GM23338 (cell line): ENCODE results near the gene LPP.

Experiments
- CREB1 ChIP-seq: fragments of 250-450 bp; sonication (Bioruptor Pico); IDR thresholded peaks from 2 replicates; pipeline ENCODE4 v1.5.0; 2020; ENCODE audit warnings: low read depth, mild to moderate bottlenecking, moderate library complexity
- CTCF ChIP-seq, 2 experiments: fragments of 200-600 bp in 1 of 2; sonication (generic) in 1 of 2; conservative IDR thresholded peaks; 2 replicates each; pipeline versions ENCODE4 v1.5.1 to v1.6.1; 2016 to 2017; ENCODE audit warnings: antibody characterized with exemption in 2 of 2, low read depth in 2 of 2, mild to moderate bottlenecking in 2 of 2, moderate library complexity in 1 of 2
- EZH2 ChIP-seq: fragments of 200-600 bp; sonication (generic); IDR thresholded peaks from one replicate; pipeline ENCODE4 v1.8.0; 2017; ENCODE audit warnings: antibody characterized with exemption, mild to moderate bottlenecking, low read depth; ENCODE audit not compliant: unreplicated experiment
- EZH2phosphoT487 ChIP-seq: fragments of 200-600 bp; sonication (generic); IDR thresholded peaks from one replicate; pipeline ENCODE4 v1.8.1; 2018; ENCODE audit warnings: antibody characterized with exemption; ENCODE audit not compliant: unreplicated experiment
- POLR2AphosphoS5 ChIP-seq: IDR thresholded peaks from 2 replicates; pipeline ENCODE4 v1.6.1; 2016; ENCODE audit warnings: antibody characterized with exemption, low read depth
- STAT1 ChIP-seq: IDR thresholded peaks from one replicate; pipeline ENCODE4 v1.6.1; 2016; ENCODE audit warnings: antibody characterized with exemption; ENCODE audit not compliant: unreplicated experiment
- ZNF114 ChIP-seq: fragments of 250-450 bp; sonication (Bioruptor Pico); IDR thresholded peaks from 2 replicates; pipeline ENCODE4 v1.5.0; 2020; ENCODE audit warnings: mild to moderate bottlenecking, moderate library complexity
- ZNF331 ChIP-seq: fragments of 250-450 bp; sonication (Bioruptor Pico); IDR thresholded peaks from 2 replicates; pipeline ENCODE4 v1.5.0; 2020; ENCODE audit warnings: low read depth, mild to moderate bottlenecking, moderate library complexity
- ZNF462 ChIP-seq: fragments of 250-450 bp; sonication (Bioruptor Pico); IDR thresholded peaks from 2 replicates; pipeline ENCODE4 v1.5.0; 2020; ENCODE audit warnings: mild to moderate bottlenecking, moderate library complexity
- TF ChIP-seq, protein P1 (sequence below): IDR thresholded peaks from one replicate; pipeline ENCODE4 v1.6.1; 2018; ENCODE audit warnings: antibody characterized with exemption; ENCODE audit not compliant: unreplicated experiment
- TF ChIP-seq, protein P2 (sequence below): IDR thresholded peaks from 2 replicates; pipeline ENCODE4 v1.6.1; 2016; ENCODE audit warnings: antibody characterized with exemption

GRCh38 chr3:188749830-188750229 lies 595.9 kb downstream of the LPP start:
- TF ChIP-seq CTCF (conservative IDR thresholded peaks at IDR 0.05; ENCODE audit: low read depth in 2 of 2) (no peak), EZH2 (no peak), EZH2phosphoT487 (no peak), POLR2AphosphoS5 (no peak), STAT1 (no peak), ZNF331 (CRISPR knock-in tag) (no peak), CREB1 (no peak), ZNF462 (CRISPR knock-in tag) (no peak), ZNF114 (CRISPR knock-in tag) (no peak)
- TF ChIP-seq, protein P1, sequence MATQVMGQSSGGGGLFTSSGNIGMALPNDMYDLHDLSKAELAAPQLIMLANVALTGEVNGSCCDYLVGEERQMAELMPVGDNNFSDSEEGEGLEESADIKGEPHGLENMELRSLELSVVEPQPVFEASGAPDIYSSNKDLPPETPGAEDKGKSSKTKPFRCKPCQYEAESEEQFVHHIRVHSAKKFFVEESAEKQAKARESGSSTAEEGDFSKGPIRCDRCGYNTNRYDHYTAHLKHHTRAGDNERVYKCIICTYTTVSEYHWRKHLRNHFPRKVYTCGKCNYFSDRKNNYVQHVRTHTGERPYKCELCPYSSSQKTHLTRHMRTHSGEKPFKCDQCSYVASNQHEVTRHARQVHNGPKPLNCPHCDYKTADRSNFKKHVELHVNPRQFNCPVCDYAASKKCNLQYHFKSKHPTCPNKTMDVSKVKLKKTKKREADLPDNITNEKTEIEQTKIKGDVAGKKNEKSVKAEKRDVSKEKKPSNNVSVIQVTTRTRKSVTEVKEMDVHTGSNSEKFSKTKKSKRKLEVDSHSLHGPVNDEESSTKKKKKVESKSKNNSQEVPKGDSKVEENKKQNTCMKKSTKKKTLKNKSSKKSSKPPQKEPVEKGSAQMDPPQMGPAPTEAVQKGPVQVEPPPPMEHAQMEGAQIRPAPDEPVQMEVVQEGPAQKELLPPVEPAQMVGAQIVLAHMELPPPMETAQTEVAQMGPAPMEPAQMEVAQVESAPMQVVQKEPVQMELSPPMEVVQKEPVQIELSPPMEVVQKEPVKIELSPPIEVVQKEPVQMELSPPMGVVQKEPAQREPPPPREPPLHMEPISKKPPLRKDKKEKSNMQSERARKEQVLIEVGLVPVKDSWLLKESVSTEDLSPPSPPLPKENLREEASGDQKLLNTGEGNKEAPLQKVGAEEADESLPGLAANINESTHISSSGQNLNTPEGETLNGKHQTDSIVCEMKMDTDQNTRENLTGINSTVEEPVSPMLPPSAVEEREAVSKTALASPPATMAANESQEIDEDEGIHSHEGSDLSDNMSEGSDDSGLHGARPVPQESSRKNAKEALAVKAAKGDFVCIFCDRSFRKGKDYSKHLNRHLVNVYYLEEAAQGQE: no peak
- TF ChIP-seq, protein P2, sequence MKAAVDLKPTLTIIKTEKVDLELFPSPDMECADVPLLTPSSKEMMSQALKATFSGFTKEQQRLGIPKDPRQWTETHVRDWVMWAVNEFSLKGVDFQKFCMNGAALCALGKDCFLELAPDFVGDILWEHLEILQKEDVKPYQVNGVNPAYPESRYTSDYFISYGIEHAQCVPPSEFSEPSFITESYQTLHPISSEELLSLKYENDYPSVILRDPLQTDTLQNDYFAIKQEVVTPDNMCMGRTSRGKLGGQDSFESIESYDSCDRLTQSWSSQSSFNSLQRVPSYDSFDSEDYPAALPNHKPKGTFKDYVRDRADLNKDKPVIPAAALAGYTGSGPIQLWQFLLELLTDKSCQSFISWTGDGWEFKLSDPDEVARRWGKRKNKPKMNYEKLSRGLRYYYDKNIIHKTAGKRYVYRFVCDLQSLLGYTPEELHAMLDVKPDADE: no peak
